Measurements from ENCODE around the gene STUB1. TPM values are rescaled to one million over a fixed set of nuclear protein-coding genes. Genes with fewer than 3 reads are reported as not detected.

The STUB1 gene
- total RNA-seq, 2 donors from 2014 or later = 63.3 to 205 TPM

DNA sequence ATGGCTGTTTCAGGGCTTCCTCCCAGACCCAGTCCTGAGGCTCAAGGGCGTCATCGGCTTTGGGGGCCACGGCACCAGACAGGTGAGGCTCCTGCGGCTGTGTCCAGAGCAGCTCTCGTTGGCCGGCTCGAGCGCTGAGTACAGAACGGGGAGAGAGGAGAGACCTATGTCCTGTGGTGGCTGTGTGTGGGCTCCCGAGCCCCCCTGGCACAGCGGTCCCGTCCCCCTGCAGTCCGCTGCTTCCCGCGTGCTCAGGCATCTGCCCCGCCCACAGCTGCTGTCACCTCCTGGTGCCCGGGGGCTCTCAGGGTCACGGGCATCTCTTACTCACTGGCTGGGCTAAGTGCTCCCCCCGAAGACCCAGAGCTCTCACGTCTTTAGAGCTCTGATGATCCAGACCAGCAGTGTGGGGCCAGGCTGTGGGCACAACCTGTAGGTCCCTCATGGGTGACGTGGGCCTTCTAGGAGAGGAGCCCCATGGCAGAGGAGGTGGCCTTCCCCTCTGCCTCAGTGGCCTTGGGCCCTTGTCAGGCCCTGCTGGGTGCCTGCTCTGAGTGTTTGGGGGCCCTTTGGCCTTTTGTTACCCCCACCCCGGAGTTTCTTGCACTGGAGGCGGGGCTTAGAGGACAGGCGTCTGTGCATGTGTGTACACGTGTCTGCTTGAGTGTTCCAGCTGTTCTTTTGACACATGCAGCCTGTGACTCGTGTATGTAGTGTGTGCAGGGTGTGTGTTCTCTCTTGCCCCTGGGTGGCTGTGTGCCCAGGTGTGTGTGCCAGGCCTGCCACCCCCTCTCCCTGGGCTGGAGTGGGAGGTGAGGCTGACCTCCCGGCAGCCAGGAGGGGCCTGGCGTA lies 27.5 kb upstream of the STUB1 start:
- Histone ChIP-seq H3K36me3 (replicated peaks in 1 of 2; ENCODE audit: insufficient read depth in 1 of 2, low read depth in 2 of 2) (no peaks in the 10 kb centered on the region), H3K27ac (no peak overlapping the region), H3K4me3 (no peak overlapping the region), H3K27me3 (no peaks in the 10 kb centered on the region), H3K9me3 (no peaks in the 10 kb centered on the region), H3K4me1 (peaks cover 28% of the 10 kb centered on the region)
- WGBS, 2 donors = 88 to 89% methylated on average over 14 to 25 of the region's 28 CpGs
- ATAC-seq (no peak), DNase-seq (no peak)
- intact Hi-C loops (cut with DNase I) = no loop called here
- TF ChIP-seq POLR2A (IDR thresholded peaks at IDR 0.05) = no peak
- TF ChIP-seq, protein P1, sequence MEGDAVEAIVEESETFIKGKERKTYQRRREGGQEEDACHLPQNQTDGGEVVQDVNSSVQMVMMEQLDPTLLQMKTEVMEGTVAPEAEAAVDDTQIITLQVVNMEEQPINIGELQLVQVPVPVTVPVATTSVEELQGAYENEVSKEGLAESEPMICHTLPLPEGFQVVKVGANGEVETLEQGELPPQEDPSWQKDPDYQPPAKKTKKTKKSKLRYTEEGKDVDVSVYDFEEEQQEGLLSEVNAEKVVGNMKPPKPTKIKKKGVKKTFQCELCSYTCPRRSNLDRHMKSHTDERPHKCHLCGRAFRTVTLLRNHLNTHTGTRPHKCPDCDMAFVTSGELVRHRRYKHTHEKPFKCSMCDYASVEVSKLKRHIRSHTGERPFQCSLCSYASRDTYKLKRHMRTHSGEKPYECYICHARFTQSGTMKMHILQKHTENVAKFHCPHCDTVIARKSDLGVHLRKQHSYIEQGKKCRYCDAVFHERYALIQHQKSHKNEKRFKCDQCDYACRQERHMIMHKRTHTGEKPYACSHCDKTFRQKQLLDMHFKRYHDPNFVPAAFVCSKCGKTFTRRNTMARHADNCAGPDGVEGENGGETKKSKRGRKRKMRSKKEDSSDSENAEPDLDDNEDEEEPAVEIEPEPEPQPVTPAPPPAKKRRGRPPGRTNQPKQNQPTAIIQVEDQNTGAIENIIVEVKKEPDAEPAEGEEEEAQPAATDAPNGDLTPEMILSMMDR (IDR thresholded peaks at IDR 0.05) = no peak

- no peaks in the 10 kb centered on the region for H3K36me3 ChIP-seq (replicated peaks in 1 of 2; ENCODE audit: insufficient read depth in 1 of 2, low read depth in 2 of 2)
Observed at GRCh38 chr16:654034-654433, 26.2 kb upstream of the STUB1 start.

GRCh38 chr16:657487-657886 lies 22.7 kb upstream of the STUB1 start:
- Histone ChIP-seq H3K4me3 (no peak overlapping the region), H3K4me1 (peaks cover 19% of the 10 kb centered on the region), H3K9me3 (no peaks in the 10 kb centered on the region), H3K27ac (no peak overlapping the region), H3K27me3 (no peaks in the 10 kb centered on the region), H3K36me3 (replicated peaks in 1 of 2; ENCODE audit: insufficient read depth in 1 of 2, low read depth in 2 of 2) (no peaks in the 10 kb centered on the region)
- DNase-seq (no peak), ATAC-seq (no peak)
- TF ChIP-seq, protein P1 (IDR thresholded peaks at IDR 0.05) = no peak
- TF ChIP-seq POLR2A (IDR thresholded peaks at IDR 0.05) = no peak
- 96% methylated on average over 18 of the region's 22 CpGs; no CpG with 5 or more reads in 1 of the 2 donors for WGBS, 2 donors
- intact Hi-C loops (cut with DNase I) = no loop called here

More at GRCh38 chr16:654034-654433, 26.2 kb upstream of the STUB1 start:
- H3K9me3 ChIP-seq = no peaks in the 10 kb centered on the region
- no peaks in the 10 kb centered on the region for H3K27me3 ChIP-seq
- intact Hi-C loops (cut with DNase I) = no loop called here
- ATAC-seq (no peak), DNase-seq (no peak)
- H3K27ac ChIP-seq = no peak overlapping the region
- WGBS, 2 donors = 86 to 92% methylated on average over 12 of the region's 12 CpGs
- no peak for TF ChIP-seq POLR2A (IDR thresholded peaks at IDR 0.05)
- TF ChIP-seq, protein P1 (IDR thresholded peaks at IDR 0.05) = no peak
- H3K4me1 ChIP-seq = peaks cover 14% of the 10 kb centered on the region
- no peak overlapping the region for H3K4me3 ChIP-seq

GRCh38 chr16:658679-659571 lies 21.3 kb upstream of the STUB1 start:
- intact Hi-C loops (cut with DNase I) = no loop called here
- DNase-seq = no peak

DNA sequence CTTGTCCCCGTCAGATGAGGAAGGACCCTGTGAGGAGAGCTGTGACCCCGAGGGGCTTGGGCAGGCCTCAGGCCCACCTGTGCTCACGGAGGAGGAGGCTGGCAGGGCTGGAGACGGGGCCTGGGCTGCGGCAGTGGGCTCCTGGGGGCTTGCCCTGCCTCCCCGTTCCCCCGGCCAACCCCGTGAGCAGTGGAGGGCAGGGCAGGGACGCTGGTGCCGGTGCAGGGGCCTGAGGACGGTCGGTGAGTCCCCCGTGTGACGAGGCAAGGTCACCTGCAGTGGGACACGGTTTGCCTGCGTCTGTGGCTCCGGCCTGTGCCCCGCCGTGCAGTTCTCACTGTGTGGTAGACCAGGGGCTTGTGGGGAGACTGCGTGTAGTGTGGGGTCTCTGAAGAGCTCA lies 20.6 kb upstream of the STUB1 start:
- Histone ChIP-seq H3K36me3 (replicated peaks in 1 of 2; ENCODE audit: insufficient read depth in 1 of 2, low read depth in 2 of 2) (no peaks in the 10 kb centered on the region), H3K27me3 (no peaks in the 10 kb centered on the region), H3K9me3 (no peaks in the 10 kb centered on the region), H3K27ac (peak overlapping the region in 1 of 4 donors; percentile 80), H3K4me1 (peaks cover 19% of the 10 kb centered on the region), H3K4me3 (no peak overlapping the region)
- no peak for ATAC-seq
- WGBS, 2 donors = 85% methylated on average over 20 of the region's 20 CpGs; no CpG with 5 or more reads in 1 of the 2 donors
- DNase-seq = no peak
- no peak for TF ChIP-seq POLR2A (IDR thresholded peaks at IDR 0.05)
- TF ChIP-seq, protein P1 (IDR thresholded peaks at IDR 0.05) = no peak
- intact Hi-C loops (cut with DNase I) = no loop called here

More at GRCh38 chr16:658679-659571, 21.3 kb upstream of the STUB1 start:
- Histone ChIP-seq H3K4me1 (peaks cover 19% of the 10 kb centered on the region), H3K9me3 (no peaks in the 10 kb centered on the region), H3K4me3 (no peak overlapping the region), H3K36me3 (replicated peaks in 1 of 2; ENCODE audit: insufficient read depth in 1 of 2, low read depth in 2 of 2) (no peaks in the 10 kb centered on the region), H3K27ac (no peak overlapping the region), H3K27me3 (no peaks in the 10 kb centered on the region)
- TF ChIP-seq POLR2A (IDR thresholded peaks at IDR 0.05) = no peak
- ATAC-seq = no peak
- WGBS, 2 donors = 92 to 94% methylated on average over 14 to 26 of the region's 35 CpGs
